SW 1271 (cell line): Measurements from ENCODE around the gene LYG1.

Source experiments
- DNase-seq, 2 experiments: peaks; one replicate each; lab custom pipeline; 2025; lab: John Stamatoyannopoulos, UW

Gene LYG1

GRCh38 chr2:99275882-99276281 is 25.1 kb downstream of the LYG1 start:
- DNase-seq: no peak

GRCh38 chr2:99261242-99261641 is 39.8 kb downstream of the LYG1 start:
- no peak for DNase-seq

- no peak for DNase-seq
Observed at GRCh38 chr2:99260184-99260583, 40.8 kb downstream of the LYG1 start.

GRCh38 chr2:99259465-99259864 is 41.5 kb downstream of the LYG1 start:
- DNase-seq: no peak

- no peak for DNase-seq
Observed at GRCh38 chr2:99256677-99257076, 44.3 kb downstream of the LYG1 start.

- DNase-seq: no peak
Observed at GRCh38 chr2:99255491-99256318, 45.3 kb downstream of the LYG1 start, which contains the start of gene LYG2. LYG2 (minus strand) TSS chr2:99255666; CDS start chr2:99254260, 1,406 bp downstream.

- DNase-seq: no peak
Observed at GRCh38 chr2:99249951-99250350, 51.0 kb downstream of the LYG1 start.

- DNase-seq: no peak
Observed at GRCh38 chr2:99242151-99242550, 58.8 kb downstream of the LYG1 start.

GRCh38 chr2:99240431-99240830 is 60.6 kb downstream of the LYG1 start:
- no peak for DNase-seq

- no peak for DNase-seq
Observed at GRCh38 chr2:99238599-99238998, 62.4 kb downstream of the LYG1 start.
